ENCODE data around the gene SH3PXD2A.
"Not testable (repeated sequence)": the region's sequence is repeated elsewhere in the genome, so short reads cannot be mapped to it uniquely, and the experiment has no call there.

Gene SH3PXD2A

GRCh38 chr10:103787331-103787730 lies 68.0 kb downstream of the SH3PXD2A start:
- ATAC-seq, result no peak

DNA sequence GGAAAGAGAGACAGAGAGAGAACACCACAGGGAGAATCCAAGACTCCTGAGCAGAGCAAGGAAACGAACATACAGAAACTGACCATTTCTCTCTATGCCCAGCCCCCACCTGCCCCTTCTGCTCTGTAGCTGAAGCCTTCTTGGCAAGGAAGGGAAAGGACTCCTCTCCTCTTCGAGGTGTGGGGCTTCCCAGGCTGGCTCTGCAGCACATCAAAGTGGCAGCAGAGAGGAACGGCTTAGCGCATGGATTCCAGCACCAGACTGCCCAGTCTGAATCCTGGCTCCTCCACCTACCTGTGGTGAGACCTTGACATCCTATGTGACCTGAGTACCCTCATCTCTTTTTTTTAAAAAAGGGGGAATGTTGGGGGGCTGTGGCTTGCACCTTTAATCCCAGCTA lies 69.4 kb downstream of the SH3PXD2A start:
- no peak for ATAC-seq

DNA sequence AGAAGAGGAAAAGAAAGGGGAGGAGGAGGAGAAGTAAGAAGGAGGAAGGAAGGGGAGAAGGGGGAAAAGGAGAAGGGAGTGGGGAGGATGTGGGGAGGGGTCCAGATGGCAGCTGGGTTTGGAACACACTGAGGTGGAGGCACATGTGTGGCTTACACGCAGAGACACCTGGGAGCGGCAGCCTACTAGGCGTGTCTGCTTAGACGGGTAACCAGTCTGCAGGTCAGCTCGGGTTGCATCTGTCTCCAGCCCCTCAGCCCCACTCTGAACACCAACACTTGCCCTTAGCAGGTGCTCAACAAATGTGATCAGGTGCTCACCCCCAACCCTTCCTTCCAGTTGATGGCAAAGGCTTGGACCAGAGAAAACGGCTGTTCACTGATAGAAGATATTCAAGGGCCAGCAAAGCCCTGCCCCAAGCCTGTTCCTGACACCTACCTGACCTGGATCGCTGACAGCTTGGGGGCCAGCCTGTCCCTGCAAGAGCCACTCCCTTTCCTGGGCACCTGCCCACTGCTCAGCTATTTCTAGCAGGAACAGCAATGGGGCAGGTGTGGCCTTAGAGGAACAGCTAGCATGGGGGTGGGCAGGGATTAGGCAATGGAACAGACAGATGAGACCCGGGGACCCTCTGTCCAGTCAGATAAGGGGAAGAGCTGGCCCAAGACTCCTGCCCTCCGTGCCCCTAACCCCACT lies 70.5 kb downstream of the SH3PXD2A start:
- no peak for ATAC-seq

- no peak for ATAC-seq
Observed at GRCh38 chr10:103784089-103784488, 71.3 kb downstream of the SH3PXD2A start.

DNA sequence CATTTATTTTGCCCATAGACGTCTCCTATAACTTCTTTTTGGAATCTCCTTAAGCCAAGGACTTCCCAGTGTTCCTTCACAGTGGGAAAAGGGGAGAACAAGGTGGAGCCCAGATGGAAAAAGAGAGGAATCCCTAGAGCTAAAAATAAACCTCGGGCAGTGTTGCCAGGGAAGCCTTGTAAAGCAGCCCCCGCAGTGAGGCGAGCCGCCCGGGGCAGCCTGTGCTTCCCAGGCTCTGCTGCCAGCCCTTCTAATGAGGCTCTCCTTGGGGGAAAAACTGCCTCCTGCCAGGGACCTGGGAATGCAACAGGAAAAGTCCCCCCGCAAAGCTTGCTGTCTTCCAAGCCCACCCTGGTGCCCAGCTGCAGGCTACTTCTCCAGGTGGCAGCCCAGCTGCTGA lies 71.7 kb downstream of the SH3PXD2A start:
- ATAC-seq, result no peak

DNA sequence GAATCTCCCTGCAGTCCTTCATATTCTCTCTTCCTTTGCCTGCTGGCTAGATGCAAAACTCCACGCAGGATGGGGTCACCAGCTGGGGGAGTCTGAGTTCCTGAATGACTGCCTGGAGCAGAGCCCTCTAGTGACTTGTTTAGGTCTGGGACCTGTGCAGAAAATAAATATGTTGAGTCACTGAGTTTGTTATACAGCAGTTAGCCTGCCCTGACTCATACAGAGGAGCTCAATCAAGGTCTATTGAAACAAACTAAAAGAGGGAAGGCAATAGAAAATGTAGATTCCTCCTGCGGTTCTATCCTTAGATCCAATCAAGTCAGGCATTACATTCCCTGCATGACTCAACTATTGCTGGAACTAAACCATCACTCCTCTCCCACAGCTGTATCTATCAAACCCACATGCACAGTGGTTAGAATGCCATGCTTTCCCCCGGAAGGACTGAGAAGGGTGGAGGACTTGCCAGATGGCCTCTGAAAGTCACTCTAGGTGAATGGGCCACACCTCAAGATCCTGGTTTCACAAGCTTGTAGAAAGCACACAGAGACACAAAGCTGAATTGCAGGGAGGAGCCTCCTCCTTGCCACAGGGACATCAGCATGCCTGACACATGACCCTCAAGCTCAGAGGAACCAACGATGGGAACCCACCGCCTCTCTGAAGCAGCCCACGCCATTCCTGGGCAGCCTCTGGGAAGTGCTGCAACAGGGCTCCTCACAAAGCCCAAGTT lies 73.9 kb downstream of the SH3PXD2A start:
- peak; percentile 71 to 78 for ATAC-seq

GRCh38 chr10:103780242-103781149 lies 74.9 kb downstream of the SH3PXD2A start:
- no peak for ATAC-seq

DNA sequence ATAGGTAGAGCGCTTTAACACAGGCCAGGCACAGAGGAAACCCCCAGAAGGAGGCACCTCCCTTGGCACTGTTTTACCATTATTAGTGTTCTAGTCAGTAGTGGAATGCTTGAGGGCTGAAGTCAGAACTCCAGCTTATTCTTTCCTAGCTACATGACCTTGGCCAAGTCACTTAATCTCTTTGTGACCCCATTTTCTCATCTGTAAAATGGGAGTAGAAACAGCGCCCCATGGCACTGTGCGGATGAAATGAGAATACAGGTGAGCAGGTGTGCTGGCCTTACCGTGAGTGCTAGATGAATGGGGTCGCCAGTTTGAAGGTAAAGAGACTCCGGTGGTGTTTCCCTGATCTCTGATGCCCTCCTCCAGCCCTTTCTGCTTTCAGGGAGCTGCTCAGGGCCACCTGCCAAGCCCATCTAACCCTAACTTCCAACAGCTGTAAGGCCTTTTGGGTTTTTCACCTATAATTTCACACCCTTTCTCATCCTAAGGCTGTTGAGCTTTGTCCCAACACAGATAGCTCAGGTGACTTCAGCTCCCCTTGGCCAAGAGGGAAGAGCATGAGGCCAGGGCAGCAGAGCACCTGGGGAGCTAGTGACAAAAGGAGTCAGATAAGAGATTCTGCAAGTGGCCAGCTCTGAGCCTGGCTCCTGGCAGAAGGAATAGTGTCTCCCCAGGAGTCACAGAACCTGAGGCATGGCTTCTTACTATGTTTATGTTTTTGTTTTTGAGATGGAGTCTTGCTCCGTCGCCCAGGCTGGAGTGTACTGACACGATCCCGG lies 76.8 kb downstream of the SH3PXD2A start:
- no peak for ATAC-seq

- ATAC-seq, result no peak
Observed at GRCh38 chr10:103776878-103777591, 78.3 kb downstream of the SH3PXD2A start.

DNA sequence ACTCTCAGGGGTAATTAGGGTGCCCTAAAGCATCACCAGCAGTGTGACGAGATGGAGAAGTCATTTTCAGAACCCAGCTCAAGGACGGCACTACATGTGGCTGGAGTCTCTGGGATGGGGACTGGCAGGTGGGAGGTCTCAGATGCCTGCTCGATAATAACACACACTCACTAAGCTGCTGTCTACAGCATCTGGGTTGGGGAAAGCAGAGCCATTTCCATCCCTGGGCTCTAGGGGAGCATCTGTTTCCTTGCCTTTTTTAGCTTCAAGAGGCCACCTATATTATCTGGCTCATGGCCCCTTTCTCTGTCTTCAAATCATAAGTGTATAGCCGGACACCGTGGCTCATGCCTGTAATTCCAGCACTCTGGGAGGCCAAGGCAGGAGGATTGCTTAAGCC lies 79.6 kb downstream of the SH3PXD2A start:
- no peak for ATAC-seq

- not testable (repeated sequence) for ATAC-seq
Observed at GRCh38 chr10:103772846-103773245, 82.5 kb downstream of the SH3PXD2A start.

GRCh38 chr10:103772096-103772845 lies 83.1 kb downstream of the SH3PXD2A start:
- ATAC-seq, result peak; percentile 72 to 78

- ATAC-seq, result no peak
Observed at GRCh38 chr10:103770139-103770538, 85.2 kb downstream of the SH3PXD2A start.

DNA sequence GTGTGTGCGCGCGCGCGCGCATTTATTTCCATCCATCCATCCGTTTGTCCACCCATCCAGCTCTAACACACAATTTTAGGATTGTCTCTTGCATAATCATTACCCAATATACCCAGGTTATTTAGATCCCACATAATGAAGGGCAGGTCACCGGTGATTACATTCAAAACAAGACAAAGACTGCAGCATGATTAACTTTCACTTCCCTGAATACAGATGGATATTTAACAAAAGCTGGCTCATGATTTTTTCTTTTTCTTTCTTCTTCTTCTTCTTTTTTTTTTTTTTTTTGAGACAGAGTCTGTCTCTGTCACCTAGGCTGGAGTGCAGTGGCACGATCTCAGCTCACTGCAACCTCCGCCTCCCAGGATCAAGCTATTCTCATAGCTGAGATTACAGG lies 86.2 kb downstream of the SH3PXD2A start:
- no peak for ATAC-seq

- ATAC-seq, result no peak
Observed at GRCh38 chr10:103768345-103768744, 87.0 kb downstream of the SH3PXD2A start.

DNA sequence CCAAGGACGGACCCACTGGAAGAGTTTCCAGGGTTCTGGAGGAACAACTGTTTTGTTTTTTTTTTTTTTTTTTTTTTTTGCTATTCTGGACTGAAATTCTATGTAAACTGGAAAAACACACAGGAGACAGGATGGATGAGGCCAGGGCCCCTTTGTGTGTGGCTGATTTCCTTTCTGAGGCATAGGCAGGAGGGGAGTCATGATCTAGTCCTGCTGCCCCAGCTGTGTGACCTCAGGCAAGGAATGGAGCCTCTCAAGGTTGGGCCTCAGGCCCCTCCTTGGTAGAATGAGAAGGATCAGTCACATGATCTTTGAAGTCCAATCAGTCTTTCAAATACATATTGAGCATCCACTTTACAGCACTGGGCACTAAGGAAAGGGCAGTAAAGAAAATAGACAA lies 87.6 kb downstream of the SH3PXD2A start:
- no peak for ATAC-seq

DNA sequence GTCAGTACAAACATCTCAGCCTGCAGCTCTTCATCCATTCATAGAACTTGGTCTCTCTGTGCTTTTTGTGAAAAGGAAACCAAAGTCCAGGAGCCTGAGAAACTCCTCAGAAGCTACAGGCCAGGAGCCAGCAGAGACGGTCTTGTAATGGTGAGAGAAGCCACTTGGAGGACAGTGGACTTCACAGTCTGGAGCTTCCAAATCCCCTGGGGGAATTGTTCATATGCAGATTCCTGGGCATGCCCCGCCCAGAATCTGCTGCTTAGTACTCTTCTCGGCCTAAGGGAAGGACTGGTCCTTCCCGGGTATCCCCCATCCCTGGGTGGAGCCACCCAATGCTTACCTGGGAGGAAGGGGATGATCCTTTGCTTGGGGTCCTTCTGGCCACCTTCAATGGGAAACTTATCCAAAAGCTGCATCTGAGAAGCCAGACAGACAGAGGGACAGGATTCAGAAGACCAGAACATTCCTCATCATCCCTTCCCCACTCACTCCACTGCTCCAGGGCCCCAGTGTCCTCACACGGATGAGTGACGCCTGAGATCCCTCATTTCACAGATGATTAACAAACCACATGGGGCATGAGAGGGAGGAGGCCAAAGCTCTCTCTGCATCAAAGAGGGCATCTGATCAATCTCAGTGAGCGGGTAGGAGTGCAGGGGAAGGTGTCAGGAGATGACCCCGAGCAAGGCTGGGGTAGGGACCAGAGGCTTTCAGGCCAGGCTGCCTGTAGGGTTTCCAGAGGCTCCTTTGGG lies 88.4 kb downstream of the SH3PXD2A start:
- no peak for ATAC-seq

DNA sequence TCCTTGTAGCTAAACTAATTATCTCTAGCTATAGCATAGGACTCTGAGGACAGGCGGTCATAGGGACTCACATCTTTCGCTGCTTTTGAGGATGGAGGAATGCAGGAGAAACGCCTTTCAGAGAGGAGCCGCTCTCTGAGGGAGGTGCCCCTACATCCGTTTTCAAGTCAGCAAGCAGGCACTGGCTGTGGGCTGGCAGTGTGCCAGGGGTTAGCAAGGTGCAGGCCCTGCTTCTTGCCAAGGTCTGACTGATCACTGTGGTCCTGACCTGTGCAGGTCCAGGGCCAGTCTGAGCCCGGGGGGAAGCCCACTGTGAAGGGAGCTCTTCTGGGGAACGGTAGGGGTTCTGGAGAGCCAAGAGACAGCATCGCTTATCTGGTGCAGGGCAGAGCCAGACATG lies 89.4 kb downstream of the SH3PXD2A start:
- ATAC-seq, result peak; percentile 67 to 79

DNA sequence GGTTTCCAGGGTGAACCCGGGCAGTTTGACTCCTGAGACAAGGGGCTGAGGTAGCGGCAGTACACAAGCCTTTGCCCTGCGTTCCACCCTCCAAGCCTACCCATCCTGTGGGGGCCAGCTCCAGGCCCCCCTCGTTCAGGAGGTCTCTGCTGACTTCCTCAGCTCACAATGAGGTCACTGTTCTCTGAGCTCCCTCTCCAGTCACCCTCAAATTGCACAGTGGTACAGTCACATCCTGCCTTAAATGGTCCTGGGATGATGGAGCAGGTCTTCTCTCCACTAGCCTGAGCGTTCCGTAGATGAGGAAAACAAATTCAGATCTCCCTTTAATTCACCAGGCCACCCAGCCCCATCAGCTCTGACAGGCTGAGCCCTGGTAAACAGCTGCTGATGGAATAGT lies 90.2 kb downstream of the SH3PXD2A start:
- ATAC-seq, result peak; percentile 55 to 67
